Stimulated activated CD8-positive, alpha-beta memory T cell treated with anti-CD3 and anti-CD28 coated beads, Interleukin-15, amount 100 ng/mL, for 1 hour (primary cell): Measurements from ENCODE around the gene GLE1.
"Not testable (repeated sequence)": the region's sequence is repeated elsewhere in the genome, so short reads cannot be mapped to it uniquely, and the experiment has no call there.

Source experiments
- DNase-seq: peaks from one replicate; pipeline ENCODE4 v3.0.0-alpha.2; 2020; ENCODE audit warnings: low read depth

Gene GLE1

DNA sequence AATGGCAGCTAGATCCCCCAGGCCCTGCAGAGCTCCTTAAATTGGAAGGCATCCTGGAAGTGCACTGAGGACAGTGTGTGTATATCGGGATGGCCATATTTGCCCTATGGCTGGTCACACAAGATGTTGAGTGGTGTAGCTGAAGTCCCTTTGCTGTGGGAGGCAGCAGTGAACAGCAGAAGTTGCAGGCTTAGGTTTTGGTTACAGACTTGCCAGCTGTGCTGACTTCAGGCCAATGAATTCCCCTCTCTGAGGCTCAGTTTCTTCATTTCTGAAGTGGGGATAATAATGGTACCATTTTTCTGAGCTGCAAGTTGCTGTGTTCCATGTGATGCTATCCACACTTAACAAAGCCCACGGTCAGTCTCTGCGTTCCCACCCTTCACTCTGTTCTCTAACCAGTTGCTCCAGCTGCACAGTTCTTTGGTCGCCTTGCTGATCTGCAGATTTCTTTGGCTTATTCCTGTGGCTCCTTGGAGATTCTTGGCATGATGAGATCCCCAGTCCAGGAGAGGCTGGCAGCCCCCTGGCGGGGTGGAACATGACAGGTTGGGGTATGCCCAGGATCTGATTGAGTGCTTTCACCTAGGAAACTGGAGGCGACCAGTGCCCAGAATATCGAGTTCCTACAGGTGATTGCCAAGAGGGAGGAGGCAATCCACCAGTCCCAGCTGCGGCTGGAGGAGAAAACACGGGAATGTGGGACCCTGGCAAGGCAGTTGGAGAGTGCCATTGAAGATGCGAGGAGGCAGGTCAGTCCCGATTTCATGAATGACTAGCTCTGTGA is 6.5 kb upstream of the GLE1 start:
- DNase-seq = no peak

- no peak for DNase-seq
Observed at GRCh38 chr9:128498911-128499310, 5.6 kb upstream of the GLE1 start.

GRCh38 chr9:128499920-128500319 is 4.6 kb upstream of the GLE1 start:
- no peak for DNase-seq

- DNase-seq = not testable (repeated sequence)
Observed at GRCh38 chr9:128503415-128503825, 1.1 kb upstream of the GLE1 start.

- DNase-seq = no peak
Observed at GRCh38 chr9:128503870-128504269, 649 bp upstream of the GLE1 start.

DNA sequence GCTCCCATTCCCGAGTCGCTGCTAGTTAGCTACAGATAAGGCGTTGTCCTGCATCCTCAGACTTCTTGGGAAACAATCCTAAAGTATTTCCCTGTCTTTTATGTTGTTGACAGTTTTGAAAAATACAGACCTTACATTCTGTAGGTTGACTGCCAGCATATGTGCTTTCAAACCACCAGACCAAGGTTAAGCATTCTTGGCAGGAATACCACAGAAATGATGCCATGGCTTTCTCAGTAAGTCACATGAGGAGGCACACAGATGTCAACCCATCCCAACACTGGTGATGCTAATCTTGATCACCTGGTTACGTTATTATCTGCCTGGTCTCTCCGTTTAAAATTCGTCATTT is 871 bp downstream of the GLE1 start:
- DNase-seq = no peak

DNA sequence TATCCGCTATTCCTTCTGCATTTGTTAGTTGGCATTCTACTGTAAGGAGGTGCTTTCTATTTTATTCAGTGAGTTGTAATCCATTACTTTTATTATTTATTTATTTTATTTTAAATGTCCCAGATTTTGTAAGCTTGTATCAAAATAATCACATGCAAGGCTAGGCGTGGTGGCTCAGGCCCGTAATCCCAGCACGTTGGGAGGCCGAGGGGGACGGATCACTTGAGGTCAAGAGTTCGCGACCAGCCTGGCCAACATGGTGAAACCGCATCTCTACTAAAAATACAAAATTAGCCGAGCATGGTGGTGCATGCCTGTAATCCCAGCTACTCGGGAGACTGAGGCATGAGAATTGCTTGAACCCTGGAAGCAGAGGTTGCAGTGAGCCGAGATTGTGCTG is 1.4 kb downstream of the GLE1 start:
- not testable (repeated sequence) for DNase-seq

DNA sequence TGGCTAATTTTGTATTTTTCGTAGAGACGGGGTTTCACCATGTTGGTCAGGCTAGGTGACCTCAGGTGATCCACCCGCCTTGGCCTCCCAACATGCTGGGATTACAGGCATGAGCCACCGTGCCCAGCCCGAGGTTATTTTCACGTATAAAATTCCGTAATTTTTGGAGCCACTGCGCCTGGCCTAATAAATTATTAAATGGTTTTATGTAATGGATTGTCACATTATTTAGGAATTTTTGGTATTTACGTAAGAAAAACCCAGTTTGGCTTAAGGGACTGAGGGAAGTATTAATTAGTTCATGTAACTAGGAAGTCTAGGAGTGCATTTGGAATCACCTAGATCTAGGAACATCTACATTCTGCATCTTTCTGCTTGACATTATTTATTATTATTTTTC is 8.3 kb downstream of the GLE1 start:
- no peak for DNase-seq

- DNase-seq = no peak
Observed at GRCh38 chr9:128521956-128522355, 17.4 kb downstream of the GLE1 start.

- no peak for DNase-seq
Observed at GRCh38 chr9:128523199-128523925, 18.8 kb downstream of the GLE1 start.

DNA sequence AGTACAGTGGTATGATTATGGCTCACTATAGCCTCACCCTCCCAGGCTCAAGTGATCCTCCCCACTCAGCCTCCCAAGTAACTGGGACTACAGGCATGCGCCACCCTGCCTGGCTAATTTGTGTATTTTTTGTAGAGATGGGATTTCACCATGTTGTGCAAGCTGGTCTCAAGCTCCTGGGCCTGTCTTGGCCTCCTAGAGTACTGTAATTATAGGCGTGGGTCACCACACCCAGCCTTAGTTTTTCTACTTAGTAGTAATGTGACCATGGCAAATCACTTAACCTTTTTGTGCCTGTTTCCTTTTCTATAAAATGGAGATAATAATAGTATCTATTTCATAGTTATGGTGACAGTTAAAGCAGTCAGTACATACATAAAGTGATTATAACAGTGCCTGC is 22.2 kb downstream of the GLE1 start:
- DNase-seq = no peak

DNA sequence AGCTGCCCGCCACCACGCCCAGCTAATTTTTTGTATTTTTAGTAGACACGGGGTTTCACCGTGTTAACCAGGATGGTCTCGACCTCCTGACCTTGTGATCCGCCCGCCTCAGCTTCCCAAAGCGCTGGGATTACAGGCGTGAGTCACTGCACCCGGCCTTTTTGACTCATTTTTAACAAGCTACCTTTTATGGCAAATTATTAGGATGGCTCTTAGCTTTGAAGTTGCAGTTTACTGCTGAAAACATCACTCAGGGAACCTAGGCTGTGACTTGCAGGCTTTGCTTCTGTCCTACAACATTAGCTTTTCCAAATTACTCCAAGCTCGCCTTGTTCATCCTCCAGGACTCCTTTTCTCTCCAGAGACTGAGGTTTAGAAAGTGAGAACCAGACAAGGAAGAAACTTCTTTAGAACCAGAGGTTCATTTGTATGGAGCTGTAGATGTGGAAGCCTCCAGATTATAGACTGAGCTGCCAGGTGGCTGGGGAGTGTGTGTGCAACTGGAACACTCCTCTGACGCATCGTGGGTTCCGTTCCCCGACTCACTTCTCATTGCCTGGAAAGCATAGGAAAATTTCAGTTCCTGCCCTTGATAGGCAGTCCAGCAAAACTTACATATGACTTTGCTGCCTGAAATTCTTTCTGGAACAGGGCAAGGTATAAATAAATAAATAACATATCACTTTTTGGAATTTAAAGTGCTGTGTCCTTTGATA is 24.1 kb downstream of the GLE1 start:
- DNase-seq = no peak

DNA sequence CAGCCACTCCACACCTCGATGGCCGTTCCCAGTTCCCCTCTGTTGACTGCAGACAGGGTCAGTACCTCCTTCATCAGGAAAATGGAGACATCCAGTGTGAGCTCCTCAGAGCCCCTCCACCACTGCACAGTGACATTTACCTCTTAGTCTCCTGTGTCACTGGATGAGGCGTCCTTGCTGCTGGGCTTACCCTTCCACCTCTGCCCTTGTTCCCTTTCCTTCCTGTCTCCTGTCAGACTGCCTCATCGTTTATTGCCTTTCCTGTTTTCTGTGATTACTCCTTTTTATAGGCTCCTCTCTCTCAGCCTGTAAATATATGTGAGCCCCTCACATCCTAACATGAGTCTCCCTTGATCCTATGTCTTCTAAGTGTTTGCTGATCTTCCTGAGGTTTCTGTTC is 24.7 kb downstream of the GLE1 start:
- no peak for DNase-seq

GRCh38 chr9:128532581-128532980 is 28.1 kb downstream of the GLE1 start:
- no peak for DNase-seq

GRCh38 chr9:128540634-128541360 is 36.3 kb downstream of the GLE1 start:
- DNase-seq = no peak

DNA sequence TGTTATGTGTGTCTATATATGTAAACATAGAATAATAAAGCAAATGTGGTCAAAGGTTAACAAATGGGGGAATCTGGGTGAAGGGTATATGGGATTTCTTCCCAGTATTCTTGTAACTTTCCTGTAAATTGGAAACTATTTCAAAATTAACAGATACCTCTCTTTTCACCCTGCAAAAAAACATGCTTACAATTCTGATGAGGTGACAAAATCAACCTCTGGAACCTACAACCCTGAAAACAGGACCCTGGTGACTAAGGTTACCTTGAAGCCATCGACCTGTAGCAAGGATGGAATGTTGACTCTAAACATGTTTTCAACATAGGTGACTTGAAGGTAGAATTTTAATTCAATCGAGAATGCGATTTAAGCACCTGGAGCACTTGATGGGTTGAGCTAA is 42.0 kb downstream of the GLE1 start:
- no peak for DNase-seq

DNA sequence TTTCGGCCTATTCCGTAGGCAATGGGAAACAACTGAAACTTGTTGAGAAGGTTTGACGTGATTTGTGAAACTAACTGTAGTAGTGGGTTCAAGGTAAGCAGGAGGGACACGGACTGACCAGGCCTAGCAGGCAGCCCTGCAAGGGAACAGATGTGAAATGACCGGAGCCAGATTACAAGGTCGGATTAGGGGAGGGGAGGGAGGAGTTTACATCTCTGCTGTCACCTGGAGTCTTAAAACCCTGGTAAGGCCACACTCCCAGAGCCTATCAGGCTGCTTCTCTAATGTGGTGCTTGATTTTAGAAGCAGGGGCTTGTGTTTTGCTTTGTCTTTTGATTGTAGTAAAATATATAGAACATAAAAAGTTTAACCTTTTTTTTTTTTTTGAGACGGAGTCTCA is 44.4 kb downstream of the GLE1 start:
- no peak for DNase-seq

GRCh38 chr9:128550226-128550625 is 45.7 kb downstream of the GLE1 start:
- DNase-seq = no peak

GRCh38 chr9:128550770-128551656 is 46.5 kb downstream of the GLE1 start:
- no peak for DNase-seq

DNA sequence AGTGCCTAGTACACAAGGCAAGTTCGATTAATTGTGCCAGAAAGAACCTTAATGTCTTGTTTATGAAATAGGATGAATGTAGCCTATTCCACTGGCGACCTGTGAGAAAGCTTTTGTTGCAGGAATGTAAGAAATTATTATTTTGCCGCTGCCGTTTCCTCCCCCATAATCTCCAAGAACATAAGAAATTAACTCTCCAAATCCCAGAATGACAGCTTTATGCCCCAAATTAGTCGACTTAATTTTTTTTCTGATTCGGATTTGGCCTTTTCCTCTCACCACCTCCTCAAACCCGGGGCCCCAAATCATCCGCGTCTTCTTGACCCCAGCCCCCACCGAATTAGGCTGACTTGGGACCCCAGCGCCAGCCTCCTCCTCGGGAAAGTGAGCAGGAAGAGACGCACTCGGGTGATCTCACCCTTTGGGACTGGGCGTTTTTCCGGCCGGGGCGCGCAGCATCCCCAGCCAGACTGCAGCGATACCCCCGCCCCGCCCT is 47.2 kb downstream of the GLE1 start:
- DNase-seq = no peak

DNA sequence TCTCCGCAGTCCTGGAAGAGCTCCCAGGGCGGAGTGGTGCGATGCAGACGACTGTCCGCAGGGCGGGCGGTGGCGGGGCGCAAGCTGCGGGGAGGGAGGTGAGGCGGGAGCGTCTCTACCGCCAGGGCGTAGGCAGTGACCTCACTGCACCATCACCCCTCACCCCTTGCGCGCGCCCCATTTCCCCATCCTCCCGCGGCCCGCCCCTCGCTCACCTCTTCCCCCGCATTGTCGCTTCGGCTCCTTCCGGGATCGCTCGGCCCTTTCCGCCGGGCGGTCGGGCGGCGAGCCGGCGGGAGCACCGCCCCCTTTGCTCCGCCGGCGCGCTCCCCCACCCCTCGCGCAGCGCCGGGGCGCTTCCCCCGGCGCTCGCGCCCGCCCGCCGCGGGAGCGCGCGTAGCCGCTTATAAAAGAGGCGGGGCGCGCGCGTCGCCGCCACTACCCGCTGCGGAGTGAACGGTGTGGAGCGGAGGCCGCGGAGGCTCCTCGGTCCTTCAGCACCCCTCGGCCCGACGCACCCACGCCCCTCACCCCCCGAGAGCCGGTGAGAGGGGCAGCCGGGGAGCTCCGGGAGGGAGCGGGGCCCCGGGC is 47.7 kb downstream of the GLE1 start, which contains the start of gene SPTAN1:
Gene SPTAN1 (plus strand): TSS at position 435 of the 591 bp plus-strand sequence. CDS start 14,154 bp downstream, outside the sequence.
- DNase-seq = peak; percentile 81
